NCI-H82 treated with DMSO at 0.1 percent for 48 hours (cell line): ENCODE data around the gene ADCY5.

ENCODE experiments used
- DNase-seq: peaks from one replicate; lab custom pipeline; 2025; ENCODE audit not compliant: unreplicated experiment; lab: John Stamatoyannopoulos, UW

ADCY5 gene

DNA sequence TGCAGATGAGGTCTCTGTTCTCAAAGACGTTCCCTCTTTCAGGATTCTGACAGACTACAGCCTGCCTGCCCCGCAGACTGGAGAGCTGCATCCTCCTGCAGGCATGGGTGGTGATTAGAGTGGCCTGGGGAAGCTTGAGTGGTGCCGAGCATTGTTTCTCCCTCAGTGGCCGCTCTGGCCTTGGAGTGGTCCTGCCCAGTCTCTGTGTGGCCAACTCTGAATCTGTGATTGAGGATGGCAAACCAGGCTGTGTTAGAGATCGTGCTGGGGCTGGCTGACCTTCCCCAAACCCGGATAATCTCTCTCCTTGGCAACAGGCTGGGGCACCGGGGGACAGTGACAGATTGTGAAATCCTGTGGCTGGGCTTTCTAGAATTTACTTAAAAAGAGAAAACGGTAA is 11.0 kb upstream of the ADCY5 start:
- no peak for DNase-seq

GRCh38 chr3:123458255-123458654 is 9.4 kb upstream of the ADCY5 start:
- no peak for DNase-seq

DNA sequence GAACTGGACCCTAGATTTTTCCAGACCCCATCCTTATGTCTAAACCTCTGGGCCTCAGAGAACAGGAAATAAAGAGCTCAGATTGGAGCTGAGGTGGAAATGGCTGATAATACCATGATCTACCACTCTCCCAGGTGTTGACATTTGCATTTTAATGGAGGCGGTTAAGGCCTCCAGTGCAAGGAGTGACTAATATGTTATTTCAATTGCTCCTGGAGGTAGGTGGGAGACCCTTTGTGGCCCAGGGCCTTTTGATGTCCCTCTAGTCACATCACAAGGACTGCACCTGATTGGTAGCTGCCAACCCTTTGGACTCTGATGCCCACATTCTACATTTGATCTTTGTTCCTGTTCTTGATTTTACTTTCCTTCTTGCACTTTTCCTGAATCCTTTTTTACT is 9.0 kb upstream of the ADCY5 start:
- no peak for DNase-seq

- DNase-seq: no peak
Observed at GRCh38 chr3:123453675-123454074, 4.8 kb upstream of the ADCY5 start.

- DNase-seq: no peak
Observed at GRCh38 chr3:123451186-123451585, 2.3 kb upstream of the ADCY5 start.

- DNase-seq: no peak
Observed at GRCh38 chr3:123449997-123450604, 1.2 kb upstream of the ADCY5 start.

DNA sequence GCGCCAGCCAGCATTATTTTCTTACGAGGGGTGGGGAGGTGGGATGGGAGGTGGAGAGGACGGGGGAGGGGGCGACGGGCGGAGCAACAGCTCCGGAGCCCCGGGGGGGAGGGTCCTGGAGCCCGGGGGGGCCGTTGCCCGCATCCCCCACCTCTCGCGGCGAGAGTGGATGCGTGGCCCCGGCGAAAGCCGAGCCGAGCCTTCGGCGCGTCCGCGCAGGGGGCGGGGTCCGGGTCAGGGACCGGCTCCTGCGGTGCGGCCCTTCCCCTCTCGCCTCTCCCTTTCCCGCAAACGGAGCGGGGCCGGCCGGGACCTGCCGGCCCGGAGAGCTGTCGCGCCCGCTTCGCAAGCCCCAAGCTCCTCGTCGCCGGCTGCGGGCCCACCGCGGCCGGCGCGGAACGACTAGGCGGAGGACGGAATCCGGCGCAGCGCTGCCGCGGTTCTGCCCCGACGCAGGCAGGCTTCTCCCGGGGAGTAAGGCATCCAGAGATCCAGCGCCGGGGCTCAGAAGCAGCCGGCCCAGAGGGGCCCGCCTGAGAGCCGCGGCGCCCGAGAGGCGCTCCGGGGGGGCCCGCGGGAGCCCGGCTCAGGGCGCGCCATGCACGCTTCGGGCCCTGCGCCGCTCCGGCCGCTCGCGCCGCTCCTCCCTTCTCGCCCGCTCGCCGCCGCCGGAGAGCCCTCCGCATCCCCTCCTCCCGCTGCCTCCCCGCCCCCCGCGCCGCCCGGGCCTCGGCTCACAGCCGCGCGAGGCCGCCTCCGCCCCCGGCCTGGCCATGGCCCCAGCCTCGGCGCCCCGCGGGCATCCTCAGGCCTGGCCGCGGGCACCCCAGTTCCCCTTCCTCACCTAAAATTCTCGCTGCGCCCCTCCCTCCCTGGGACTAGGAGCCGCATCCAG is 459 bp upstream of the ADCY5 start:
- DNase-seq: no peak

DNA sequence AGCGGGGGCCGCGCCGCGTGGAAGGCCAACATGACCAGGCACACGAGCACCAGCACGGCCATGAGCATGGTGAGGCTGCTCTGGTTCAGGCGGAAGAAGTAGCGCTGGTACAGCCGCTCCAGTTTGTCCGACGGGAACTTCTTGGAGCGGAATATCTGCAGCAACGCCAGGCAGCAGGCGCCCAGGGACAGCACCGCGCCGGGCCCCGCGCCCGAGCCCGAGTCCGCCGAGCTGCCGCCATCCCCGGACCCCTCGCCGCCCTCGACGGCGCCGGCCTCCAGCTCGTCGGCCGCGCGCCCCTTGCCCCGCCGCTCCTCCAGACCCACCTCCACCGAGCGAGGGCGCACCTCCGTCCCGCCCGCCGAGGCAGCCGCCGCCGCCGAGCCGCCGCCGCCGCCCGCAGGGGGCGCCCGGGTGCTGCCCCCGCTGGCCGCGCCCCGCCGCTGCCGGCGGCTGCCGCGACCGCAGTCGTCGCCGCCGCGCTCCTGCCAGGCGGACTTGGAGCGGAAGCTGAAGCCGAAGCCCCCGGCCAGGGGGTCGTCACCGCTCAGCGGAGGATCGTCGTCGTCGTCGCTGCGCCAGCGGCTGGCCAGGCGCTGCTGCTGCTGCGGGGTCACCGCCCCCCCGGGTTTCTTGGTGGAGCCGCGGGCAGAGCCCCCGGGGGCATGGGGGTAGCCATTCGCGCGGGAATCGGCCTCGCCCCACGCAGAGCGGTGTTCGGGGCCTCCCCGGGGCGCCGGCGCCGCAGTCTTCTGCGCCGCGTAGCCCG is 957 bp downstream of the ADCY5 start:
- DNase-seq: peak; percentile 23

- DNase-seq: no peak
Observed at GRCh38 chr3:123447416-123447748, 1.5 kb downstream of the ADCY5 start.

DNA sequence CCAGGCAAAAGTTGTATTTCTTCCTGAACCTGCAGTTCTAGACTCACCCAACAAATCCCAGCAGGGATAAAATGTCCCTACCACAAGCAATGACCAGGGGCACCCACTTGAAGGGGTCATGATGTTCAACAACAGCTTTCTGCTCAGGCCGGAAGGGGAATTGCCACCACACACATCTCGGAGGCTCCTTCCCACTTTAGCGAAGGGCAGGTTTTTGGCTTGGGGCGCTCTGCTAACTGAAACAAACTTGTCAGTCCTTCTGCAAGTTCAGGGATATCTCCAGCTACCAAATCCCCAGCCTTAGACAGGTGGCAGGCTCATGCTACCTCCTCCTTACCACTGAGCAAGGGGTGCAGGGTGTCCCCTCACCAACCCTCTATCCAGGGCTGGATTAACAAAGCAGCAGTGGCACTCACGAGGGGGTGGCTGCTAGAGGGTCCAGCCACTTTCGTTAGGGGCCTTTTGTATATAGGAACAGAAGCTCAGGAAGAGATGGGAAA is 2.2 kb downstream of the ADCY5 start:
- DNase-seq: no peak

GRCh38 chr3:123446210-123446609 is 2.7 kb downstream of the ADCY5 start:
- DNase-seq: no peak

- DNase-seq: no peak
Observed at GRCh38 chr3:123445702-123446101, 3.2 kb downstream of the ADCY5 start.

DNA sequence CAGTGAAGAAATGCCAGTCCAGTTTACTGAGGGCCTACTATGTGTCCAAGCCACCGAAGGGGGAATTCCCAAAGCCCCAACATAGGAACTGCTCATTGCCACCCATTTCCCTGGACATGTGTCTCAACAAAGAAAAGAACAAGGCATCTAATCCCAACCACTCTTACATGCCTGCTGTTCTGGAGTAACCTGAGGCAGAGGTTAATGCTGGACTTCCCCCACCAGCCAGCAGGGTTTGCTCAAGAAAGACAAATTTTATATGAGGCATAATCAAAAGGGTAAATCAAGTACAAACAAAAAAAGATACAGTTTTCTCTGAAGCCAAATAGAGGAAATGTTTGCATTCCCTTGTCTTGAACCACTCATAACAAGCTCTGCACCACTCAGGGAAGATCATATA is 4.1 kb downstream of the ADCY5 start:
- DNase-seq: no peak

DNA sequence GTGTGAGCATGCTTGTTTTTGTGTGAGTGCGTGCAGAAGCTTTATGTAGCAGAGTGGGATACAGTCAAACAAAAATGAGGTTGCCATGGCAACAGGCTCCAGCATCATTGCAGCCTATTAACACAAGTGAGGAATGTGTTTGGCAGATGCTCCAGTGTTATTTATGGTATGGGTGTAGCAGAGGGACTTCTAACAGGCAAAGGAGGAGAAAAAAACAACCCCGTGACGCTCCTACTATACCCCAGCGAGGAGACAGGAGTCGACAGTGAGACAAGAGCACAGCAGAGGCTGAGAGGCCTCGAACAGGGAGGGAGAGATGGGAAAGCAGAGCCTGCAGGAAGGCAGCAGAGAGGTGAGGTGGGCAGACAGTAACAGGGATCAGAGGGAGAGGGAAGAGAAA is 4.9 kb downstream of the ADCY5 start:
- DNase-seq: no peak

- DNase-seq: no peak
Observed at GRCh38 chr3:123442908-123443307, 6.0 kb downstream of the ADCY5 start.

DNA sequence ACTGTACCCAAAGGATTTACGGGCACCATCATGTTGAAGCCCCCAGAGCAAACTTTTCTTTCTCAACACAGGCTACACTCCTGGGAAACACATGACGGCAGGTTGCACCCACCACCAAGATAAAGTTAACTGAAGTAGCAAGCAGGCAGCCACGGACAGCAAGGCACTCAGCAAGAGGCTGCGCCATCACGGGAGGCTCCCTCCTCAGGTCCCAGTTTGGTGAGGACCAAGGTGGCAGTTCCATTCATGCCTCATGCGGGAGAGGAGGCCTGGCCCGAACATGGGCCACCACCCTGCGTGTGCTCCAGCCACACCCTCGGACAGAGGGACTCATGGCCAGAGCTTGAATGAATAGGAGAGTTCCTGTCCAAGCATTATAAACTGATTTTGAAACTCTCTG is 6.8 kb downstream of the ADCY5 start:
- no peak for DNase-seq

- DNase-seq: no peak
Observed at GRCh38 chr3:123439806-123440580, 8.9 kb downstream of the ADCY5 start.

DNA sequence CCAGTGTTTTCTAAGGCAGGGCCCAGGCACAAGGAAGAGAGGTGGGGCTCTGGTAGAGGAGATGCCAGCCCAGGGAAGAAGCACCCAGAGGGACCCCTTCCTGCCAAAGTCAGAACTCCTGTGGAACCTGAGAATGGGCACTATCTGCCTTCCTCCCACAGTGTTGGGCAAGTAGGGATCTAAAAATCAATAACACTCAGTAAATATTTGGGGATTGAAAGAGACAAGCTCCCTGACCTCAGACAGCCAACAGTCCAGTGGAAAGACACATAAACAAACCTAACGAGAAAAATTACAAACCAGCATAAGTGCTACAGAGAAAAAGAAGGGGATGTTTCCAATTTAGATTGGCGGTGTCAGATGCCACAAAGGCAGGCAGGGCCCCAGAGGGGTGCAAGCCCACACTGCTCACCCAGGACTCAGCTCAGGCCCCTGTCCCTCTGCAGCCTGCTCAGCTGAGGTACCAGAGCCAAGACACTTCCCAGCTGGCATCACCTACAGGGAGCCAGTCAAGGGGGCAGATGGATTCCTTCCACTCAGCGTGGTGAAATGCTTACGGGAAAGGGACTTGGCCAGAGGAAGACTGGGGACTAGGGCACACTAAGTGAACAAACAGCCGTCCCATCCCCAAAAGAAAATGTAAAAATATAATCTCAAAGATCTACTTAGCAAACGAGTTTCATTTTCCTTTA is 15.9 kb downstream of the ADCY5 start:
- DNase-seq: no peak

GRCh38 chr3:123431658-123432324 is 17.1 kb downstream of the ADCY5 start:
- DNase-seq: no peak
